ENCODE results near the gene IL12RB2.

Gene IL12RB2

GRCh38 chr1:67348586-67349252, 41.0 kb downstream of the IL12RB2 start:
- no peak for DNase-seq (ENCODE audit: low spot score)

- no peak for DNase-seq (ENCODE audit: low spot score)
These were observed 43.1 kb downstream of the IL12RB2 start for GRCh38 chr1:67350783-67351182.

- DNase-seq (ENCODE audit: low spot score): no peak
These were observed 44.5 kb downstream of the IL12RB2 start for GRCh38 chr1:67352211-67352610.

GRCh38 chr1:67355745-67356424, 48.2 kb downstream of the IL12RB2 start:
- DNase-seq (ENCODE audit: low spot score): no peak

GRCh38 chr1:67359592-67359991, 51.9 kb downstream of the IL12RB2 start:
- no peak for DNase-seq (ENCODE audit: low spot score)

GRCh38 chr1:67361641-67362040, 54.0 kb downstream of the IL12RB2 start:
- no peak for DNase-seq (ENCODE audit: low spot score)

- DNase-seq (ENCODE audit: low spot score): no peak
These were observed 59.8 kb downstream of the IL12RB2 start for GRCh38 chr1:67367370-67368045.

- no peak for DNase-seq (ENCODE audit: low spot score)
These were observed 60.4 kb downstream of the IL12RB2 start for GRCh38 chr1:67368046-67368514.

GRCh38 chr1:67371043-67371442, 63.4 kb downstream of the IL12RB2 start:
- no peak for DNase-seq (ENCODE audit: low spot score)

- no peak for DNase-seq (ENCODE audit: low spot score)
These were observed 64.0 kb downstream of the IL12RB2 start for GRCh38 chr1:67371681-67372080.

- DNase-seq (ENCODE audit: low spot score): no peak
These were observed 64.5 kb downstream of the IL12RB2 start for GRCh38 chr1:67372136-67372535.

GRCh38 chr1:67372898-67373297, 65.2 kb downstream of the IL12RB2 start:
- DNase-seq (ENCODE audit: low spot score): no peak

- no peak for DNase-seq (ENCODE audit: low spot score)
These were observed 68.7 kb downstream of the IL12RB2 start for GRCh38 chr1:67376381-67376780.

- no peak for DNase-seq (ENCODE audit: low spot score)
These were observed 69.6 kb downstream of the IL12RB2 start for GRCh38 chr1:67377253-67377652.

GRCh38 chr1:67381154-67381553, 73.5 kb downstream of the IL12RB2 start:
- DNase-seq (ENCODE audit: low spot score): no peak

- no peak for DNase-seq (ENCODE audit: low spot score)
These were observed 74.6 kb downstream of the IL12RB2 start for GRCh38 chr1:67382292-67382691.

- no peak for DNase-seq (ENCODE audit: low spot score)
These were observed 76.4 kb downstream of the IL12RB2 start for GRCh38 chr1:67383999-67384638.

GRCh38 chr1:67390041-67390887, 82.6 kb downstream of the IL12RB2 start:
- DNase-seq (ENCODE audit: low spot score): no peak

GRCh38 chr1:67393240-67393639, 85.6 kb downstream of the IL12RB2 start:
- no peak for DNase-seq (ENCODE audit: low spot score)

- no peak for DNase-seq (ENCODE audit: low spot score)
These were observed 86.1 kb downstream of the IL12RB2 start for GRCh38 chr1:67393737-67394136.

GRCh38 chr1:67394548-67394947, 86.9 kb downstream of the IL12RB2 start:
- no peak for DNase-seq (ENCODE audit: low spot score)
